Adrenal gland (tissue), 12 donors: ENCODE results near the gene ZNF226. TPM values are rescaled to one million over a fixed set of nuclear protein-coding genes. Genes with fewer than 3 reads are reported as not detected.
"Not testable (repeated sequence)": the region's sequence is repeated elsewhere in the genome, so short reads cannot be mapped to it uniquely, and the experiment has no call there.

Experiments
- DNase-seq, 7 donors: peaks; one replicate each; pipeline ENCODE4 v3.0.0-alpha.2; 2019 to 2020
- H3K27ac ChIP-seq, 5 donors: fragments of 200-600 bp; sonication (generic) in 4 of 5; 1 replicate in 3 of 5; 2 replicates in 2 of 5; pipeline versions ENCODE4 v1.5.1 to v1.8.0; 2016 to 2020; ENCODE audit warnings: mild to moderate bottlenecking in 1 of 5
- H3K27me3 ChIP-seq: fragments of 200-600 bp; 2 replicates; pipeline ENCODE4 v1.8.0; 2021
- H3K36me3 ChIP-seq, 2 donors: fragments of 200-600 bp; replicated peaks in 1 of 2; 1 replicate in 1 of 2; 2 replicates in 1 of 2; pipeline versions ENCODE4 v1.5.1 to v1.8.0; 2018 to 2022
- H3K4me1 ChIP-seq, 2 donors: fragments of 200-600 bp; replicated peaks in 1 of 2; 1 replicate in 1 of 2; 2 replicates in 1 of 2; pipeline versions ENCODE4 v1.5.1 to v1.8.0; 2018 to 2021
- H3K4me3 ChIP-seq, 4 donors: fragments of 200-600 bp; sonication (generic) in 3 of 4; one replicate each; pipeline ENCODE4 v1.5.1; 2016 to 2018
- H3K9me3 ChIP-seq, 3 donors: fragments of 200-600 bp; sonication (generic) in 1 of 3; replicated peaks in 1 of 3; 1 replicate in 2 of 3; 2 replicates in 1 of 3; pipeline versions ENCODE4 v1.5.1 to v1.8.0; 2016 to 2021
- POLR2A ChIP-seq, 2 donors: fragments of 450-650 bp; IDR thresholded peaks; one replicate each; pipeline ENCODE4 v1.6.1; 2017; ENCODE audit warnings: antibody characterized with exemption in 2 of 2, mild to moderate bottlenecking in 2 of 2, moderate library complexity in 1 of 2
- WGBS, 4 donors: extraction: QIAGEN DNeasy Blood & Tissue Kit in 2 of 4; methylation state at CpG; one replicate each; pipeline versions ENCODE4 v1.1.5 to v1.1.7; 2013 to 2017; 5-methylcytosine and 5-hydroxymethylcytosine counted together
- intact Hi-C, 2 donors: fragments of 100-400 bp; cut with DNase I; formaldehyde crosslinking; loops; one replicate each; pipeline versions ENCODE4 v1.14.1 to v1.15.0; 2022 to 2023
- polyA plus RNA-seq, 3 donors: library from polyadenylated mRNA; stranded (reverse); fragments of 200-250 nt in 2 of 3; fragments of 350-450 nt in 1 of 3; fragmentation: Illumina TruSeq in 1 of 3; extraction: RNeasy Lipid Tissue Mini Kit (QIAGEN cat#74804) in 1 of 3; gene quantifications; one replicate each; pipeline ENCODE4 v1.2.3, GENCODE V29; 2013 to 2014
- total RNA-seq, 9 donors: library from RNA; depleted of rRNA in 4 of 9; stranded (reverse); fragments of >200 nt in 4 of 9; fragments of 120-200 nt in 1 of 9; fragmentation: NEBNext Ultra II Directional in 1 of 9; extraction: Animal tissue kit (Norgen Biotek cat#: 25700) in 1 of 9; gene quantifications; one replicate each; pipeline versions ENCODE4 v1.1.0 to v1.2.4, GENCODE V29; 2013 to 2023
- TF ChIP-seq, protein P1 (sequence below), 6 experiments: fragments of 450-650 bp in 4 of 6; fragments of 200-600 bp in 2 of 6; sonication (generic) in 1 of 6; IDR thresholded peaks; 1 replicate in 5 of 6; 2 replicates in 1 of 6; pipeline versions ENCODE4 v1.5.1 to v1.8.0; 2016 to 2021; ENCODE audit warnings: antibody characterized with exemption in 6 of 6, mild to moderate bottlenecking in 2 of 6, moderate library complexity in 1 of 6
- donor health status: healthy with polysubstance abuse.
- donor health status: Bipolar disorder and iron deficiency.
- donor health status: DM: yes; HTN: yes; CAD: no.
- donor health status: DM: no; HTN: no; CAD: no.
- donor health status: DM: no; HTN: no; CAD: no.
- donor health status: DM: yes; HTN: yes; CAD: no.

The ZNF226 gene
- total and polyA plus RNA-seq, 12 donors: 18.9 to 97.7 (median 46.8) TPM

GRCh38 chr19:44196772-44197171 is 31.9 kb downstream of the ZNF226 start:
- H3K27ac ChIP-seq: no peak overlapping the region
- H3K36me3 ChIP-seq: no peaks in the 10 kb centered on the region
- H3K4me1 ChIP-seq: no peaks in the 10 kb centered on the region
- TF ChIP-seq POLR2A (IDR thresholded peaks at IDR 0.05): no peak
- TF ChIP-seq, protein P1, sequence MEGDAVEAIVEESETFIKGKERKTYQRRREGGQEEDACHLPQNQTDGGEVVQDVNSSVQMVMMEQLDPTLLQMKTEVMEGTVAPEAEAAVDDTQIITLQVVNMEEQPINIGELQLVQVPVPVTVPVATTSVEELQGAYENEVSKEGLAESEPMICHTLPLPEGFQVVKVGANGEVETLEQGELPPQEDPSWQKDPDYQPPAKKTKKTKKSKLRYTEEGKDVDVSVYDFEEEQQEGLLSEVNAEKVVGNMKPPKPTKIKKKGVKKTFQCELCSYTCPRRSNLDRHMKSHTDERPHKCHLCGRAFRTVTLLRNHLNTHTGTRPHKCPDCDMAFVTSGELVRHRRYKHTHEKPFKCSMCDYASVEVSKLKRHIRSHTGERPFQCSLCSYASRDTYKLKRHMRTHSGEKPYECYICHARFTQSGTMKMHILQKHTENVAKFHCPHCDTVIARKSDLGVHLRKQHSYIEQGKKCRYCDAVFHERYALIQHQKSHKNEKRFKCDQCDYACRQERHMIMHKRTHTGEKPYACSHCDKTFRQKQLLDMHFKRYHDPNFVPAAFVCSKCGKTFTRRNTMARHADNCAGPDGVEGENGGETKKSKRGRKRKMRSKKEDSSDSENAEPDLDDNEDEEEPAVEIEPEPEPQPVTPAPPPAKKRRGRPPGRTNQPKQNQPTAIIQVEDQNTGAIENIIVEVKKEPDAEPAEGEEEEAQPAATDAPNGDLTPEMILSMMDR (IDR thresholded peaks at IDR 0.05): no peak
- no peak for DNase-seq
- H3K27me3 ChIP-seq: no peaks in the 10 kb centered on the region
- H3K9me3 ChIP-seq: no peaks in the 10 kb centered on the region
- intact Hi-C loops: no loop called here
- no peak overlapping the region for H3K4me3 ChIP-seq

GRCh38 chr19:44202470-44202869 is 37.6 kb downstream of the ZNF226 start:
- intact Hi-C loops: no loop called here
- no peak for DNase-seq
- Histone ChIP-seq H3K36me3 (no peaks in the 10 kb centered on the region), H3K9me3 (no peaks in the 10 kb centered on the region), H3K27me3 (no peaks in the 10 kb centered on the region), H3K4me1 (no peaks in the 10 kb centered on the region), H3K27ac (no peak overlapping the region), H3K4me3 (no peak overlapping the region)
- 56 to 76% (median 68%) methylated on average over 1 of the region's 1 CpG for WGBS, 4 donors
- no peak for TF ChIP-seq POLR2A (IDR thresholded peaks at IDR 0.05)
- TF ChIP-seq, protein P1 (IDR thresholded peaks at IDR 0.05): no peak

GRCh38 chr19:44202974-44203373 is 38.1 kb downstream of the ZNF226 start:
- Histone ChIP-seq H3K4me1 (peaks cover 0 to 3% of the 10 kb centered on the region in 2 donors), H3K27me3 (no peaks in the 10 kb centered on the region), H3K4me3 (no peak overlapping the region), H3K9me3 (no peaks in the 10 kb centered on the region), H3K36me3 (no peaks in the 10 kb centered on the region), H3K27ac (no peak overlapping the region)
- intact Hi-C loops: no loop called here
- DNase-seq: no peak
- WGBS, 4 donors: 50 to 83% (median 77%) methylated on average over 1 to 2 of the region's 2 CpGs; no CpG with 5 or more reads in 1 of the 4 donors
- TF ChIP-seq, protein P1 (IDR thresholded peaks at IDR 0.05): no peak
- TF ChIP-seq POLR2A (IDR thresholded peaks at IDR 0.05): no peak

- H3K4me1 ChIP-seq, H3K27ac ChIP-seq, intact Hi-C loops, DNase-seq, H3K36me3 ChIP-seq, H3K4me3 ChIP-seq, H3K27me3 ChIP-seq, H3K9me3 ChIP-seq: not testable (repeated sequence)
- 92 to 95% (median 93%) methylated on average over 25 to 31 of the region's 31 CpGs; no CpG with 5 or more reads in 1 of the 4 donors for WGBS, 4 donors
These were observed 39.0 kb downstream of the ZNF226 start for GRCh38 chr19:44203877-44204276.

GRCh38 chr19:44204772-44205171 is 39.9 kb downstream of the ZNF226 start:
- 56 to 75% (median 68%) methylated on average over 2 of the region's 2 CpGs for WGBS, 4 donors
- no peaks in the 10 kb centered on the region for H3K27me3 ChIP-seq
- no peak overlapping the region for H3K27ac ChIP-seq
- no peak overlapping the region for H3K4me3 ChIP-seq
- no peak for DNase-seq
- H3K4me1 ChIP-seq: peaks cover 0 to 8% of the 10 kb centered on the region in 2 donors
- intact Hi-C loops: no loop called here
- TF ChIP-seq POLR2A (IDR thresholded peaks at IDR 0.05): no peak
- TF ChIP-seq, protein P1 (IDR thresholded peaks at IDR 0.05): no peak
- no peaks in the 10 kb centered on the region for H3K9me3 ChIP-seq
- no peaks in the 10 kb centered on the region for H3K36me3 ChIP-seq
